ENCODE data around the gene HS3ST3B1.

- TF ChIP-seq POLR2A (IDR thresholded peaks at IDR 0.05; ENCODE audit: low read length) (no peak), GATA1 (IDR thresholded peaks at IDR 0.05; ENCODE audit: low read depth, low read length) (no peak)
Observed at GRCh38 chr17:14330492-14330962, 29.6 kb downstream of the HS3ST3B1 start.
